HG03460 (cell line): ENCODE results near the gene TAS1R3.

Experiments used
- ATAC-seq: cut with Tn5 transposase; IDR thresholded peaks from one replicate; pipeline ENCODE4 v1.9.1; 2021; ENCODE audit not compliant: unreplicated experiment

The TAS1R3 gene

GRCh38 chr1:1349256-1350012, 18.4 kb downstream of the TAS1R3 start, which contains the start of gene DVL1:
DVL1 (minus strand) TSS chr1:1349418; CDS start chr1:1349065, 353 bp downstream.
- ATAC-seq = peak; percentile 57

GRCh38 chr1:1351511-1352427, 20.7 kb downstream of the TAS1R3 start:
- no peak for ATAC-seq

- no peak for ATAC-seq
Measured at GRCh38 chr1:1352786-1353388, 21.8 kb downstream of the TAS1R3 start.

- no peak for ATAC-seq
Measured at GRCh38 chr1:1353389-1354151, 22.5 kb downstream of the TAS1R3 start.

DNA sequence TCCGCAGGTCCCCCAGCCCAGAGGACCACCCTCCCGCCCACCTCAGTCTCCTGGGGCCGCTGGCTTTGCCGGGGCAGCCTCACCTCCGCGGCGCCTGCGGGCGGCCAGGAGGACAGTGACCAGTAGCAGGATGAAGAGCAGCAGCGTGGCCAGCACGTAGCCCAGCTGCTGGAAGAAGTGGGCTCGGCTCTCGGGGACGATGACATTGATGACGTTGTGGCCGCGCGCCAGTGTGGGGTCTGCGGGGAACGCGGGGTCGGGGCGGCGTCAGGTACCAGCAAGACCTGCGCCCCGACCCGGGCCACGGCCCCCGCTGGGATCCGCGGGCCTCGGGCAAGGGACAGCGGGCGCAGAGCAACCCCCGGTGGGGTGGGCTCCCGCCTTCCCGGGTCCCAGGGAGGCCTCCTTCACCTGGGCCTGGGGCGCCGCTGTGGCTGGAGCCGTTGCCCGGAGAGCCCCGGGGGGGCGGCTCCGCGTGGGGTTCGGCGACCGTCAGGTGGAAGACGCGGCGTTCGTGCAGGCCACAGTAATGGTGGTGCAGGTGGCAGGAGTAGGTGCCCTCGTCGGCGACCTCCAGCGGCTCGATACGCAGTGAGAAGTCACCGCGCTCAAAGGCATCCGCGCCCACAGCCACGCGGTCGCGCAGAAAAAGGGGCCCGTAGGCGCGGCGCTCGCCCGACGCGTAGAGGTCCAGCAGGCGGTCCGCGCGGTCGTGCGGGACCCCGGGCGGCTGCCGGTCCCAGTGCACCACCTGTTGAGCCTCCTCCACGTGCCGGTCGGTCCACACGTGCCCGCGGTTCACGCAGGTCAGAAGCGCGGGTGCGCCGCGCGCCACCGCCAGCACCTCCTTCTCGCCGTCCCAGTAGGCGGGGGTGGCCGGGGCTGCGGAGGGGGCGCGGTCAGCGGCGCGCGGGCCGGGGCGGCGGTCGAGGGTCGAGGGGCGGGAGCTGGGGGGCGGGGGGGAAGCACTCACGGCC, 23.5 kb downstream of the TAS1R3 start:
- no peak for ATAC-seq

DNA sequence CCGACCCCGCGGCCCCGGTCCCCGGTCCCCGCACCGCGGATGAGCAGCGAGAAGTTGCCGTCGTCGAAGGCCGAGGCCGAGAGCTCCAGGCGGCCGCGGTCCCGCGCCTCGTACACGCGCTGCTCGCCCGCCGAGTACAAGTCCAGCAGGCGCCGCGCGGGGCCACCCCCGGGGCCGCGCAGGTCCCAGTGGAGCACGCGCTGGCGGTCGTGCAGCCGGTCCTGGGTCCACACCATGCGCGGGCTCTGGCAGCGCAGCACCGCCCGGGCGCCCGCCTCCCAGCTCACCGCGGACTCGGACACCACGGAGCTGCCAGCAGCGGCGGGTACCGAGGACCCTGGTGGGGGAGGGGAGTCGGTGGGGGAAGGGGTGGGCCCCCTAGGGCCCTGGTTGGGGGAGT, 24.3 kb downstream of the TAS1R3 start:
- no peak for ATAC-seq

DNA sequence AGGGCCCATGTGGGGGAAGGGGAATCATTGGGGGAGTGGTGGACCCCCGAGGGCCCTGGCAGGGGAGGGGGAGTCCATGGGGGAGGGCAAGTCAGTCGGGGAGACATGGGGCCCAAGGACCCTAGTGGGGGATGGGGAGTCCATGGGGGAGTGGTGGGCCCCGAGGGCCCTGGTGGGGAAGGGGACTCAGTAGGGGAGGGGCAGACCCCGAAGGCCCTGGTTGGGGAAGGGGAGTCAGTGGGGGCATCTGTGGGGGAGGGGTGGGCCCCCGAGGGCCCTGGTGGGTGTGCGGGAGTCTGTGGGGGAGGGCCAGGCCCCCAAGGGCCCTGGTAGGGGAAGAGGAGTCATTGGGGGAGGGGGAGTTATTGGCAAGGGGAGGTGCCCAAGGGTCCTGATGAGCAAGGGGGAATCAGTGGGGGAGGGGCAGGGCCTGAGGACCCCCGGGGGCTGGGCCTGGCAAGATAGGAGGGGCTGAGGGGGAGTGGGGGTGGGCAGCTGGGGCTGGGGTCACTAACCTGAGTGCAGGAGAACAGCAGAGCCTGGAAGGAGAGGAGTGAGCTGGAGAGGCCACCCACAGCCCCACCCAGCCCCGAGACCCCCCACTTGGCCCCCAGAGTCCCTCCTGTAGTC, 25.2 kb downstream of the TAS1R3 start:
- ATAC-seq = no peak

DNA sequence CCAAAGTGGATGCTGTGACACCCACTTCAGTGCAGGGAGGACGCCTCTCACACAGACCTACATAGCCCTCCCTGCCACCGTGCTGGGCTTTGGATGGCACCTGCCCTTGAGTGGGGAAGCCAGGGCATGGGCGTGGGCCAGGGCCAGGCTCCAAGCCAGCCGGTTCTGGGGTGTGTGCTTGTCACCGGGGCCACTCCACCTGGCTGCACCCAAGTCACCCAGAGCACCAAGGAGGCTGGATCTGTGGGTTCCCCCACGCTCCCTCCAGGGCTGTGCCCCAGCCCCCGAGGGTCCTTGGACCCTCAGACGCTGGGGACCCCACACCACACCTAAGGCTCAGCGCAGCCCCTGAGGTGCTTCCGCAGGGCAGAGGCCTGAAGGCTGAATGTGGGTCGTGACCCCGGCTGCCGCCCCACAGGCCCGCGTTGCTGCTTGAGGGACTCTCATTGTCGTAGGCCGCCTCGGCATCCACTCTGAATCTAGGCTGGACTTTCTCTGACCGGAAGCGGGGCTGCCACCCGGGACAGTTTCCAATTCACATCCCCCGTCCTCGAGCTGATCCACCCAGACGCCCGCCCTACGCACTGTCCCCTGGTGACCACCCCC, 25.8 kb downstream of the TAS1R3 start:
- ATAC-seq = no peak

DNA sequence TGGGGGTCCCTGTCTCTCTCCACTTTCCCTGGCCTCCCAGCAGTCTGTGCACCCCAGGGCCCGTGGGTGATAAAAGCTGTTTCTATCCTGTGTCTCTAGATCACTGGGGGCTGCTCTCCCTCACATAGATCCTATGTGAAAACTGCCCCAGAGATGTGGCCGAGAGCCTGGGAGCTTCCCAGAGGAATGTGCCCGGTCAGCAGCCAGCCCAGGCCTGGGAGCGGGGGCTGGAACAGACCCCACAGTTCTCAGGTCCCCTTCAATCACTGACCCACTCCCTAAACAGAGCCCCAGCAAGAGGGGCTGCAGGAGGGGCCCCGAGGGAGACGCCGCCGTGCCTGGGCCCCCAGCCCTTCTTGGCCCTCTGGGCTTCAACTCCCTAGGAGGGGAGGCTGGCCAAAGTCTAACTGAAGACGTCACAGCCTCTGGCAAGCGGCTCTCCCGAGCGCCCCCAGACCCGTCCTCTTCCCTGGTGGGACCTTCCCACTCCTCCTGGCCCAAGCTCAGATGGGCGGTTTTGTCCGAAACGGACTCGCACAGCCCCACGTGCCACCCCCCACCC, 26.9 kb downstream of the TAS1R3 start:
- ATAC-seq = no peak

DNA sequence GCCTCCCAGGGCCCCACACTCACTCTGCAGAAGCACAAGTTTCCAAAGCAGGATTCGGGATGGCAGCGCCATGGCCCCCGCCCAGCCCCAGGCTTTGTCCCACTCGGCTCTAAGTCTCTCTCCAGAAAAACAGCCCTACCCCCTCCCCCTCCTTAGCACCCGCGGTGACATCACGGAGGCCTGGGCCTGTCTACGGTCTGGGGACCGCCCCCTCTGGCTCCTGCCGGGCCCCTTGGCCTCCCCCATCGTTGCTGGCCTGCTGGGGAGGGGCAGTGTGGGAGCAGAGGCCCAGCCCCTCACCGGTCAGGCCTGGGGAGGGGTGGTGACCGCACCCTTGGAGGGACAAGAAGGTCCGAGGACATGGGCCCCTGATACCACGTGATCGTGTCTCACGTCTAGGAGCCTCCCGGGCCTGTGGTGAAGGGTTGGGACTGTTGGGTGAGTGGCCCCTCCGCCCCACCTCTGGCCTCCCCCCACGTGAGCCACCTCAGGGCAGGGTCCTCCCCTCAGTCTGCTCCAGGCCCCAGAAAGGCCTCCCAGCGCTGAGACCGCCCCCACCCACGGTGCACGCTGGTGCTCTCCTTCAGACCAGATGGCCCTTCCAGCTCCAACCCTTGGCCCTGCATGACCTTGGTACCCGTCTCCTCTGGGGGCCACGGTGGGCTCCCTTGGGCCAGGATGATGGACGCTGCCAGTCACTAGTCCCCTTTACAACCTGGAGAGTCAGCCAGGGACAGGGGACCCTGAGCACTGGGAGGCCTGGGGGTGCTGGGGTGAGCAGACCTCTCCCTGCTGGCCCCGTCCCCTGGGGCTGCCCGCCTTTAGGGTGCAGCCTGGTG, 27.6 kb downstream of the TAS1R3 start, which contains the start of gene MXRA8:
Gene MXRA8 (minus strand): TSS at position 123 of the 839 bp plus-strand sequence. CDS start 51 bp downstream, at position 72.
- ATAC-seq = no peak

DNA sequence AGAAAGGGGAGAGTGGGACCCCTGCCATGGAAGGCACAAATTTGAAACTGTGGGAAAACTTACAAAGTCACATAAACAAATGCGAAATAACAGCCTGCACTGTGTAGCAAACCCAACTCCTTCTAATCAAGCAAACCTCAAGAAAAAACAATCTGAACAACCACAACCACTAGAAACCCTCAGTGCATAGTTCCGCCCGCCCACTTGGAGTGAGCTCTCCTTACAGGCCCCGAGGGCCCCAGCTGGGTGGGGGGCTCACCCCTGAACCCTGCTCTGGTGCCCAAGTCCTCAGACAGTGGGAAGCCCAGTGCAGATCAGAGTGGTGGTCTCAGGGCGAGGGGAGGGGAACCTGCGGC, 28.2 kb downstream of the TAS1R3 start:
- no peak for ATAC-seq

GRCh38 chr1:1359664-1360468, 28.8 kb downstream of the TAS1R3 start:
- ATAC-seq = no peak

DNA sequence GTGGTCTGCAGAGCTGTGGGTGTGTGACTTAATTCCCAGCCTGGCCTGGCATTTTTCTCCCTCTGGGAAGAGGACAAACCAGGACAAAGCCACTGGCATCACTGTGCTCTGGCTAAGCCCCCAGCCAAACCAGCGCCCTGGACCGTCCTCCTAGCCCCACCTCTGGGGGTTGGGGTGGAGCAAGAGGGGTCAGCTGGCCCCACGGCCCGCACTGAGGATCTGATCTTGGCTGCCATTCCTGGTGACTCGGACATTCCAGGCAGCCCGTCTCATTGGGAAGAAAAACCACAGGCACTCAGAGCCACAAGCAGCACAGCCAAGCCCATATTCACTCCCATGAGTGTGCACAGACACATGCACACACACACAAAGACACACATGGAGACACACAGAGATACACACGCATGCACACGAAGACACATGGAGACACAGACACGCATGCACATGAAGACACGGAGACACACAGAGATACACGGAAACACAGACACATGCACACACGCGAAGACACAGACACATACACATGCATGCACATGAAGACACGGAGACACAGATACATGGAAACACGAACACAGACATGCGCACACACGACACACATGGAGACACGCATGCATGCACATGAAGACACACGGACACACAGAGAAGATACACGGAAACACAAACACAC, 29.6 kb downstream of the TAS1R3 start:
- ATAC-seq = no peak

- ATAC-seq = no peak
Measured at GRCh38 chr1:1361233-1361981, 30.3 kb downstream of the TAS1R3 start.

DNA sequence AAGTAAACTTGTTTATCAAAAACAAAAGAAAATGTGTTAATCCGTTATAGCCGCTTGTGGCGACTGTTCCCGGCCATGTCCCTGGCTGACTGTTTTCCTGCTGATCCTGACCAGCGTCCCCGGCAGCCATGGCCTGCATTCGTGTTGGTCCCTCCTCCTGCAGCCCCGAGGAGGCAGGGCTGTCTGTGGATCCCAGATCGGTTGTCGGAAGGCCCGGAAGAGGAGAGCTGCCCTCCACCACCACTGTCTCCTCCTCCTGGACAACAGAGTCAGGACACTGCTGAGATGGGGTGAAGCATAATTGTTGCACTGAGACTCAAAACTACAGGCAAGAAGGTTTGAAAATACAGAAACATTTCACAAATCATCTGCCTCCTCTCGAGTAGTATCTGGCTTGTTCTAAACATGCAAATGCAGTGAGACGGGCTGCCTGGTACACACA, 30.9 kb downstream of the TAS1R3 start:
- no peak for ATAC-seq
